GM21737 (cell line): ENCODE measurements around the gene RABL3.
A peak's percentile ranks its signal among the peaks of the same experiment; 100 is the strongest.
"Not testable (repeated sequence)": the region's sequence is repeated elsewhere in the genome, so short reads cannot be mapped to it uniquely, and the experiment has no call there.

Source experiments
- ATAC-seq: cut with Tn5 transposase; IDR thresholded peaks from one replicate; pipeline ENCODE4 v1.9.1; 2021; ENCODE audit warnings: mild to moderate bottlenecking, moderate library complexity; ENCODE audit not compliant: unreplicated experiment

RABL3 gene

DNA sequence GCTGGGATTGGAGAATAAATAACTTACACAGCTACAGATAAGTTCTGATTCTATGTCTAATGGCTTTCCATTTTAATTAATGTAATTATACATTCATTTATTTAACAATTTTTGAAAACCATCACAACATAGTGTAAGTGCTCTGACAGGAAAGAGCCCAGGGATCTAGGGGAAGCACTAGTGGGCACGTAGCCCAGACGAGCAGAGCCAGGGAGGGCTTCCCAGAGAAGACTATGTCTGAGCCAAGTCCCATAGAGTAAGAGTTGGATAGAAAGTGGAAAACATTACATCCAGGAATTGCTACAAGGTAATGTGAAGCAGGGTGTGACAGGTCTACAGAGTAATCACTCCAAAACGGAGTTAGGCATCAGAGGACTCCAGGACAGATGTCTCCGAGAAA is 57.4 kb downstream of the RABL3 start:
- no peak for ATAC-seq

DNA sequence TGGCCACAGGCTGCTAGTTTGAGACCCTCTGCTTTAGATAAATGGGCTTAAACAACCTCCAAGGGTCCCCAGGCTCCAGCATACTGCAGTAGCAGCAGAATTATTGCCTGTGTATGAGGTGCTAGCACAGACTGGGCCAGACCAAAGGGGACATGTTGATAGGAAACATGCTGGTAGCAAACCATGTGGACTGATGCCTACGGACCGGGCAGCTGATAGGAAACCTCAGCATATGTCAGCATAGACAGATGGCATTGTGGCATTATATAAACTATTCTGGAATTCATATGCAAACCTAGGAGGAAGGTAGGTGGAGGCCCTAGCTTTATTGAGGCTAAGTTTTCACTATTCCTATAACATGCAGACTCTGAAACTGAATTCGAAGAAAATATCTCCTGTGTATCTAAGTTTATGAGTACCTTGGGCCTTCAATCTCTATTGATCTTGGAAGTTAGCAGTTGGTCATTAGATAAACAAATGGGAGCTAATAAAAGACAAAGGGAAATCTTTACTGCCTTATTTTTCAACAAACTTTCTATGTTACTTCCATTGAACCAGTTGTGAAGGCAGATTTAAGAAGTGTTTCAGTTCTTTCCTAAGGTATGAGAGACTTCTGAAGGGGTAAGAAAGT is 58.5 kb downstream of the RABL3 start:
- no peak for ATAC-seq

DNA sequence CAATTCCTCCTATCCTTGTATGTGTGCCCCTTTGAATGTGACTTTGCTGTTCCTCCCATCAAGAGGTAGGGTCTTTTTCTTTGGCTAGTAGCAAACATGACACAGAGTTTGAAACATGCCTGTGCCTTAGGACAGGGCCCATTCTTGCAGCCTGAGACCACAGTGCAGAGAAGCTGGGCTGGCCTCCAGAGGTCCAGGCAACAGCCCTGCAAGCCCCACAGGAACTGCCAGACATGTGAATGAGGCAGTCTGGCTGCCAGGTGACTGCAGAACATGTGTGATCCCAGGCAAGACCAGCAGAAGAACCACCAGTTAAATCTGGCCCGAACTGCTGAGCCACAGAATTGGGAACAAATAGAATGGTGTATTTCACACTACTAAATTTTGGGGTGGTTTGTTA is 59.1 kb downstream of the RABL3 start:
- ATAC-seq: no peak

DNA sequence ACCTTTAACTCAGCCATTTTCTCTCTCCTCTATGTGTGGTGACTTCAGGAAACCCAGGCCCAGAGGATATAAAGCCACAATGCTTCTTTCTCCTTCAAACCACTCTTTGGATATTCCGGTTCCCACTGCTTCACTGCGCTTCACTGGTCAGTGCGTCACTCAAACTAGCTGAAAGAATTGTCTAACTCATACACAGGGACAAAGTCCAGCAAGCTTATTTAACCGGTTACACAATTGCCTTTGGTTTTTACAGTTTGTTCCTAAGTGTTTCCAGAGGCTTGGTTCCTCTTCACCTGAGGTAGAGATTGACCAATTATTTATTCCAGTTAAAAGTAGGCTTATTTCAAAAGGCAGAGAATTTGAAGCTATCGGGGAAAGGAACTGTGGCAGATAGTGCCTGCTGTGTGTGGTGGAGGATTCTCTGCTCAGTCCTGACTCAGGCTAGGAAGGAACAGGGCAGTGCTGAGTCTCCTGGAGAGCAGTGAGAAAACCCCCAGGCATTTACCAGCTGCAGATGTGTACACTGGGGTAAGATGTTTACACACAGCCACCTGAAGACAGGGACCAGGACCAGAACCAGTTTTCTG is 60.1 kb downstream of the RABL3 start, which contains the start of gene HGD:
Gene HGD, minus strand, starts transcription at position 145 of the 587 bp plus-strand sequence. Its CDS starts 128 bp downstream, at position 17.
- no peak for ATAC-seq

DNA sequence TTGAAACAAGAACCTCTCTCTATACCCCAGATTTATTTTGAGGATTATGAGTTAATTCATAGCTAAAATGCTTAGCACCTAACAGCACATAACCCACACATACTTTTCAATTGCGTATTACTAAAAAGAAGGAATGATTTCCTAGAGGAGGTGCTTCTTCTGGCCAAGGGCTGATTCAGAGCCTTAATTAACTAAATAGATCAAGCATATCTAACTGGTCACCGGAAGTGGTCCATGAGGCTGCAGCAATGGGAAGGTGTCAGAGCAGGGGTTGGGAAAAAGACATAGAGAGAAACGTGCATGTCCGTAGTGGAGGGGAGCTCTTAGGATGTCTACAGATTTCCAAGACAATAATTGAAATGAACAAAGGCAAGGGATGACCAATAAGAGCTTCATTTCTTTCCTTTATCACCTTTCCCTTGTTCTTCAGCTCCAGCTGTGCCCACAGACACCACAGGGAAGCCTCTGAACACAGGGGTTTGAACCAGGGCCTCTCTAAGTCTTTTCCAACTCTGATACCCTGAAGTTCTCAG is 60.7 kb downstream of the RABL3 start:
- no peak for ATAC-seq

DNA sequence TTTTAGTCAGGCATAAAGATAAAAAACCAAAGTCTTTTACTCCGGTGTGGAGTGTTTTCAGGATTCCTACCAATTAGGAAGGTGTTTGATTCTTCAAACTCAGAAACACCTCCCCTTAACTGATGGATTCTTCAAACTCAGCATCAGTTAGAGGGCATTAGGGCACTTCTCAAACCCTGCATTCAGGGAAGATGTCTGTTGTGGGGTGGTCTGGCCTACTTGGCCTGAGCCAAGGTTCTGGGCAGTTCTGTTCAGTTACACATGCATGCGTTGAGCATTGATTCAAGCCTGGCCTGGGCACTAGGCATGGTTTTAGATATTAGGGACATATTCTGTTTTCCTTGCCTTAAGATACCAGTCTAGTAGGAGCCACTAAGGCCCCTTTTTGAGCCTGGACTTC is 61.3 kb downstream of the RABL3 start:
- ATAC-seq: no peak

DNA sequence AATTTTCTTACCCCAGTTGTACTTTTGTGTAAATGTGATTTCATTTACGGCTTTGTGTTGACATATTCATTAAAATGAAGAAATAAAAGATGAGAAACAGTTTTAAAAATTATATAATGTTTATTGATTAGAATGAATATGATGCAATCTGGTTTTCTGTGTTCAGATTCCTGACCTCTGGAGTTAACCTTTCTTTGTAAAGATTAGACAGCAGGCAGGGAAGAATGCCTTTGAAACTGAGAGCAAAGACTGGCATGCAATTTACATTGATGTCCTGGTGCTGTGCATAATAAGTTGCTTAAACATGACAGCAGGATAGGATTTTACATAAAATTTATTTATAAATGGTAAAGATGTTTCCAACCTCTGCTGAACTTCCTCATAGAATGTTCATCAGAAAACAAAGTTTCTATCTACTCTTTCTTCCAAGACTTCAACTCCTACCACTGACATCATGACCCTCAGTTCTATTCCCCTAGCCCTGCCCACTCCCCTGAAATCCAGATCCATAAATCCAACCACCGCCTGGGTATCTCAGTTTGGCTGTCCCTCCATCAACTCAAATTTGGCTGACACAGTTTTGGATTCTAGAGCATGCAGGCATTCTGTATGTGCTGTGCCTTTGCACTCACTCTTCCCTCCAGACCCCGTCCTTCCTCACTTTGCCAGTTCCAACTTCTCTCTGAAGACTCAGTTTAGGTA is 62.0 kb downstream of the RABL3 start:
- no peak for ATAC-seq

DNA sequence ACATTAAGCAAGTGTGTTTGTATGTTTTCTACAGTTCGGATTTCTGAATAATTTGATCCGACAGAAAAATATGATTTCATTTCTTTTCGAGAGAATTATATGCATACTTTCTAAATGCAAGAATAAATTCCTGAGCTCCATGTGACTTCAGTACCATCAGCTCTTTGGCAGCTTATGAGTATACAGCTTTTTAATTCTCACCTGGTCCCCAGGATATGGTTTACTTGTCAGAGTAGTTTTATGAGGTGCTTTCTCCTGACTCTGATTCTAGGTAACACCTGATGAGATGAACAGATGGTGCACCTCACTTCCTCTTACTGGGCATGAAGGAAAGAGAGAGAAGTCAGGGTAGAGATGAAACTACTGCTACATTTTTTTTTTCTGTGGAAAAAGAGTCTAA is 63.3 kb downstream of the RABL3 start:
- ATAC-seq: peak; percentile 33

DNA sequence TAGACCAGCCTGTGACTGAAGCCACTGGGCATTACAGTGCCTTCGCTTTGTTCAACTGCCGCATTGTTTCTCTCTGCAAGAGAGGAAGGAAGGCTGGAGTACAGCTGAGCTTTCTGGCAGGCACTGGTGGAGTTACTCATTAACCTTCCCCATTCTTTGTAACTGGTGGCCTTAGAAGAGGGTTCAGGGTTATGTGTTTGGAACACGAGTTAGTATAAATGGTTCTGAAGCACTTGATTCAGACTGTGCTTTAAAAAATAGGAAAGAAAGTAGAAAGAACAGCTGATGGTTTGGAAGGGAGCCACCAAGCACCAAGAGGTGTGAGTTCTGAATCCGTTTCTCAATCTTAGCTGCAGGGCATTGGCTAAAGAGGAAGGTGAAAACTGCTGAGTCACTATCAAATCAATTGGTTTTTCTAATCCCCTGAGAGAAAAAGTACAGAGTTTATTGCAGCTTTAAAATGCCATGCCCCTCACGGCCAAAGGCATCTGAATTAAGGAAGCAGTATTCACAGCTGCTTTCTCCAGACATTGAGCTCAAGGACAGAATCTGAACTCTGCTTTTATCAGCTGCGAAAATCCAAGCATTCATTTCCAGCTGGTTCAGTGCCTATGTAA is 63.9 kb downstream of the RABL3 start:
- peak; percentile 92 for ATAC-seq

DNA sequence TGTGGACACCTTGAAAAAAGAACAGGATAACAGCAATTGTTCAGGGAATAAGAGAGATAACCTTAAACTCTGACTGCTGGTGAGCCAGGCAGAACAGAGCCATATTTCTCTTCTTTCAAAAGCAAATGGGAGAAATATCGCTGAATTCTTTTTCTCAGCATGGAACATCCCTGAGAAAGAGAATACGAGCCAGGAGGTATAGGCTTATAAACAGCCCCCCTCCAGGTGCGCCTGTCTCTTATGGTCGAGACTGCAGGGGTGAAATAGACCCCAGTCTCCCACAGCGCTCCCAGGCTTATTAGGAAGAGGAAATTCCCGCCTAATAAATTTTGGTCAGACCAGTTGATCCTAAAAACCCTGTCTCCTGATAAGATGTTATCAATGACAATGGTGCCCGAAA is 65.1 kb downstream of the RABL3 start:
- ATAC-seq: not testable (repeated sequence)

DNA sequence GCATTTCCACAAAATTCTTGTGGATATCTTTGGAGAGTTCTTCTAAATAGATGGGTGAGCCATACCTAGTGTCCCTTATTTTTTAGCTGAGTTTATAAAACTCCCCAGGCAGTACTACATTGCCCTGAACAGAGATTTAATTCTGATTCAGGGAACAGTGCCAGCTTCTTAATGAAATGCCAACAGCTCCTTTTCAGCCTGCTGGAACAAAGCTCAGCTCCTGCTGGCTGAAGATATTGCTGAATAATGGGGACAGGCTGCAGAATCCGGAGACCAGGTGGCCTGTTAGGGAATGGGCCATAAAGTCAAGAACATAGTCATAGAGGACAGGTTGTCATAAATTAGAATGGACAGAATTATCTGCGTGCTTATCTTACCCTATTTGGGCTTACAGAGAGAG is 69.2 kb downstream of the RABL3 start:
- no peak for ATAC-seq

DNA sequence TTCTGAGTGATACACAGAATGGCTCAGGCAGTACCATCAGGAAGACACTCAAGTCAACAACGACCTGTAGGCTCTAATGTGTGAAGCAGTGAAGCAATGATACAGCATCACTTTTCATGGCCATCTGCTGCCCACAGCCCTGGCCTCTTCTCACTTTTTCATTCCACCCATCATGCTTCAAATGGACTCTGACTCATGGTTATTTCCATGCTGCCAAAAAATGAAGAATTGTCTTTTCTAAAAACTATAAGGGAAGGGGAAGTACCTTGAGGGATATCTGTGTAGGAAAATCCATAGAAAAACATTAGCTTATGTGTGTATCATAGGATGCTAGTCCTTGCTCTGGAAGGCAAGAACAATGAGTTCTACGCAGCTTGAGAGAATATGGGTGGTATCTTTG is 71.7 kb downstream of the RABL3 start:
- no peak for ATAC-seq

DNA sequence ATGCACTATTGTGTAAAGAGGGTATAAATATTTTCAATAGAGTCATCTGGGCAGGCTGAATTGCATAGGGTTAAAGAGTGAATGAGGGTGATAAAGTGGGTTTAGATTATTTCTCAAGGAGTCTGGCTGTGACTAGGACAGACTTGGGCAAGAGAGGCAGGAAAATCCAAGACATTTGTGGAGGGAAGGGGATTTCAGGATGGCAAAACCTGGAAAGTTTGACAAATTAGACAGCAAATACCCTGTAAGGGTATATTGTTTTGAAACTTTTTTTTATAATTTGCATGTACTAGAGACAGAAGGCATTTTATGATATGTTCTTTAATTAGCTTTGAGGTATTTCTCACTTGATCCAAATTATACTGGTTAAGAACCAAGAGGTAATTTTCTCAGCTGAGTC is 77.4 kb downstream of the RABL3 start:
- ATAC-seq: no peak

DNA sequence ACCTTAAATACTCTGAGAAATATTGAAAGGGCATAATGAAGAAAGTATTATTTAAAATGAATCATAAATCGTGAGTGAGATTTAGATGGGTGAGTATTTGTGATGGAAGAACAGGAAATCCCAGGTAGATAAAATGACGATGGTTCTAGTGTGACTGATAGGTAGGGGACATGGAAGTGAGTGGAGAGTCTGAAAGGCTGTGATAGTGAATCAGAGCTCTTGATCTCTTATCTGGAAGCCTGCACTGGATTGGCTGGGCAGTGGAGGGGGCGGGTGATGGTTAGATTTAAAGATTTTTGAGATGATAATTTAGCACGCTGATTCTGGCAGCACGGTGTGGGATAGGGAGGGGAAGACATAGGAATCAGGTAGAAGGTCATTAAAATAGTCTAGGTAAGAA is 80.4 kb downstream of the RABL3 start:
- ATAC-seq: no peak

DNA sequence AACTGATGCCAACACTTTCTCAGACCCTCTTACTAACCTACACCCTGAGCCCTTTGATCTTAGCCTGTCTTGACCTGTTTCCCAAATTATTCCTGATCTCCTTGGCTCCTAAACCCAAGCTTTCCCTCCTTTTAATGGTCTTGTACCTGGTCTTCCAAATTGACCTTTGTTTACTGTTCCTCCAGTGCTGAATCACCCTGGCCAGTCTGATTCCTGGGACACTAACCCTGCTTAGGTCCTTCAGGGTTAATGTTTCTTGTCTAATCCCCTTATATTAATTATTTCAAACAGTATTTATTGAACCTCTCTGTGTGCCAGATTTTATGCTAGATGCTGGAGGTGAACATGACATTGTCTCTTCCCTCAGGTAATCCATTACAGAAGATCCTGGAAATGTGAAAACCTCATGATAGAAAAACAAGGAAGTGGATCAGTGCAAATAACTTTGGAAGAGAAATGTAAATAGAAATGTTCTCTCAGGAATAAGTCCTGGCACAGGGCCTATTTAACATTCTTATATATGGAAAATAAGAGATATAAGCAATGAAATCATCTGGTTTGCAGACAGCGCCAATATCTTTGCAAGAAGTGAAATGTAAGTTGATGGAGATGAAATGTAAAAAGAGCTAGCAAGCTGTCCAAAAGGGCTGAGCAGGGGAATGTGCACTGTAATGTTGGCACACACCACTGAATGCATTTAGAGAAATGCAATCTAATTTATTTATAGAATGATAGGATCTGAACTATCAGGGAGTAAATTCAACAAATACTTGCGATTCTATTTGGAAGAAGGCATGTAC is 81.0 kb downstream of the RABL3 start:
- no peak for ATAC-seq

DNA sequence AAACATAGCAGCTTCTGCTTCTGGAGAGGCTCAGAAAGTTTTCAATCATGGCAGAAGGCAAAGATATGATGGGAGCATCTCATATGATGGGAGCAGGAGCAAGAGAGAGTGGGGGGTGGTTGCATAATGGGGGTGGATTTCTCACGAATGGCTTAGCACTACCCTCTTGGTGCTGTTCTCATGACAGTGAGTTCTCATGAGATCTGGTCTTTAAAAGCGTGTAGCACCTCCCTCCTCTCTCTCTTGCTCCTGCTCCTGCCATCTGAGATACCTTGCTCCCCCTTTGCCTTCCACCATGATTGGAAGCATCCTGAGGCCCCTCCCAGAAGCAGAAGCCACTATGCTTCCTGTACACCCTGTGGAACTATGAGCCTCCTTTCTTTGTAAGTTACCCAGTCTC is 82.5 kb downstream of the RABL3 start:
- ATAC-seq: no peak

DNA sequence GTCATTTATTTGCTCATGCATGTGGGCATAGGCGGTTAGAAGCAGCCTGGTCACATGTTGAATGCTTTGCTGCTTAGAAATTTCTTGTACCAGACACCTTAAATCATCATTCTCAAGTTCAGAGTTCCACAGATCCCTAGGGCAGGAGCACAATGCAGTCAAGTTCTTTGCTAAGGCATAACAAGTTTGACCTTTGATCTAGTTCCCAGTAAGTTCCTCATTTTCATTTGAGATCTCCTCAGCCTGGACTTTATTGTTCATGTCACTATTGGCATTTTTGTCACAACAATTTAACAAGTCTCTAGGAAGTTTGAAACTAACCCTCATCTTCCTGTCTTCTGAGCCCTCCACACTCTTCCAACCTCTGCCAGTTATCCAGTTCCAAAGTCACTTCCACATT is 83.0 kb downstream of the RABL3 start:
- ATAC-seq: no peak

DNA sequence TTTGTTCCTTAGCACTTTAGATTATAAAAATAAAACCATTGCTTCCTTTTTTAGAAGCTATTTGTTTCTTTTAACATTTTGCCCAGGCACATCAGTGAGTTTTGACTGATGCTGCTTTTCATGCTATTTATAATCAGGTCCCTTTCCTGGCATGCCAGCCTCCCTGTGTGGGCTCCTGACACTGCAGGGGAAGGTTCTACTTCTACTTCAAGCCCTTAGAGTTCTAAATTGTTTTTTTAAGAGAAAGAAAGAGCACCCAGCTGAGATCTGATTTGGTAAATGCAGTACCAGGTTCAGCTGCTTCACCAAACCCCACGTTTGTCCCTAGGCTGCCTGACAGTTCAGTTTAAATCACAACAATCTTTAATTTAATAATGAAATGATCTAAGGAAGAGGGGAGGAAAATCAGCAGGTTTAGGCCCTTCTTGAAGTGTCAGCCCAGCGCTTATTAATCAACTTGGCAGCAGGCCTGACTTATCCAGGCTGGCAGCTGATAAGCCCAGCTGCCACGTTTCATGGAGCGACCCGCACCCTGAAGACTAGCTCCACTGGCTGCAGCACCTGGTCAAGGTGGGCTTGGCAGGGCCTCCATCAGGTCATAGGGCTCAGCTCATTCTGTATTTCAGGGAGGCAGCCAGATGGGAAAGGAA is 89.3 kb downstream of the RABL3 start:
- ATAC-seq: no peak

DNA sequence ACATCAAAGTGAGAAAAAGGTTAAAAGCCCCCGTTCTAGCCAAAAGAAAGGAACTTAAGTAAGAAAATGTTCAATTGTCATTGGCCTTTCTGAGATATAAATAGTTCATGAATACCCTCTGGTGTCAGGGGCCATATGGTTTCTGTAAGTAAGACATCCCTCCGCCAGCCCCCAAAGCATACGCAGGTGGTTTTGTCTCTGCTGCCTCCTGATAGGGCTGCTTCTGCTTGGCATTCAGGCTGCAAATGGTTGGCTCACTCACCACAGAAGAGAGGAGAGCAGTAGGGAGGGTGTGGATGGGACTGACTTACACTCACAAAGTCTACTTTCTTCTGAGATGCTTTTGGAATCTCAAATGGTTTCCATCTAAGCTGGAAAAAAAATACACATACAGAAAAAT is 90.0 kb downstream of the RABL3 start:
- no peak for ATAC-seq

DNA sequence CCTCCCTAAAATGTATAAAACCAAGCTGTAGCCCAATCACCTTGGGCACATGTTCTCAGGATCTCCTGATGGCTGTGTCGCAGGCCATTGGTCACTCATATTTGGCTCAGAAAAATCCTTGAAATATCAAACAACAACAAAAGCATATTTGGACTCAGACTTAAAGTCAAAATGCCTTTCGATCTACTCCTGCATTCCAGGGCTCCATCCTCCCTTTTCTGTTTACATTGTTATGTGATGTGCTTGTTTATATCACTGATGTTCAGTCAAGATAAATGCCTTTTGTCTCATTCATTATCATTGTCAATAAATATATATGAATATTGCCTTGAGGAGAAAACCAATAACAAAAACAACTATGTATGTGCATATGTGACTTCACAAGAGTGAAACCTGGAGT is 92.0 kb downstream of the RABL3 start:
- no peak for ATAC-seq
